DMS53 (cell line): Measurements from ENCODE around the gene CADM4.
"Not testable (repeated sequence)": the region's sequence is repeated elsewhere in the genome, so short reads cannot be mapped to it uniquely, and the experiment has no call there.

Experiments
- DNase-seq: peaks from one replicate; lab custom pipeline; 2025; lab: John Stamatoyannopoulos, UW

Gene CADM4

DNA sequence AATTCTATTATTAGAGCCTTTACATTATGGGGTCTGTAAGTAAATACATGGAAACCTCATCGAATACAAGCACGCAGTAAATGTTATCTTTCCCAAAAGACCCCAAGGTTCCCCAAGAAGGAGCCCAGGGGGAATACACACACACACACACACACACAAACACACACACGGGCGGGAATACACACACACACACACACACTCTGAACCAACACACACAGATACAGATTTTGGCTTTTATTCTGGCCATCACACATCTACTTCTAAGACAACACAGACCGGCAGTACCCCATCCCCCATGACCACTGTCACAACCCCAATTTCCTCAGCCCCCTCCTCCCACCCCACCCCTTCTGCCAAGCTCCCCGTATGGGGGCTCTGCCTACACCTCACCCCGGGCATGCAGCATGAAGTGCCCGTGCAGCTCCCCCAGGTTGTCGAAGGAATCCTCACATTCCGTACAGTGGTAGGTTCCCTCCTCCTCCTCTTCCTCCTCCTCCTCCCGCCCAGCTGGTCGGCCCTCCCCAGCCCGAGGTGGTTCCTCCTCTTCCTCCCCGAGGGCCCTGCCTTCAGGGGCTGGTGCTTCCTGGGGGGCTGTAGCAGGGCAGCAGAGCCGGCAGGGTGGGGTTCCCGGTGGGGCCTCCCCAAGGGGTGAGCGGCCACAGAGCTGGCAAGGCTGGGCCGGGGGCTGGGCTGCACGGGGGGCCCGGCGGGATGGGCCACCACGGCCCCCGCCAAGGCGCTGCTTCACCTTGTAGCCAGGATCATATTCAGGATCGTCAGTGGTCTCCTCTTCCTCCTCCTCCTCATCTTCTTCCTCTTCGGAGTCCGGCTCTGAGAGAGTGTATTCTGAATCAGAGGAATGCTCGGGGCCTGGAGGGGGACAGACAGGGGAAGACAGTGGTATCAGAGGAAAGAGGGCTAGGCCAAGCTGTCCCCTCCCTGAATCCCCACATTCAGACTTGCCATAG lies 32.1 kb downstream of the CADM4 start:
- DNase-seq = no peak

DNA sequence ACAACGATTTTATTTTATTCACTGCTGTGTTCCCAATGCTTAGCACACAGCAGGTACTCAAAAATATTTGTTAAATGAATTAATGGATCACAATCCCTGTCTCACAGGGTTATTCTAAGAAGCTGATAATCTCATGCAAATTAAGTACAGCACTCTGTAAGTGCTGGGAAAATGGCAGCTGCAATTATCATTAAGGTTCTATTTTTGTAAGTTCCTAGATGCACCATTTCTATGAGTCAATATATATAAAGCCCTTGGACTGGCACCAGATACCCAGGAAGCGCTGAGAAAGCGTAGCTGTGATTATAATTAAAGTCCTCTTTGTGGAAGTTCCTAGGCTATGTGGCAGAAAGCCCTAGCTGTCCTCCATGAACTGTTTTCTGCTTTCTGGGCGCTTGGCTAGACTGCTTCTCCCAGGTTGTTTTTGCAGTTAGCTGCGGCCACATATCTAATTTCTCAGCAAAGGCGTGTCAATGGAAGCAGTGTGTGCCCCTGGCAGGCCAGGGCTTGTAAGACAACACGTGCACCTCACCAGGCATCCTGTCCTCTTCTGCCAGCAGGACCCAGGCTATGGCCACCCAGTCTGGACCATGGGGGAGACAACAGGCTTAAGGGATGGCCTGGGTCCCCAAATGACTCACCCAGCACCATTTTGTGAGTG lies 33.0 kb downstream of the CADM4 start:
- no peak for DNase-seq

DNA sequence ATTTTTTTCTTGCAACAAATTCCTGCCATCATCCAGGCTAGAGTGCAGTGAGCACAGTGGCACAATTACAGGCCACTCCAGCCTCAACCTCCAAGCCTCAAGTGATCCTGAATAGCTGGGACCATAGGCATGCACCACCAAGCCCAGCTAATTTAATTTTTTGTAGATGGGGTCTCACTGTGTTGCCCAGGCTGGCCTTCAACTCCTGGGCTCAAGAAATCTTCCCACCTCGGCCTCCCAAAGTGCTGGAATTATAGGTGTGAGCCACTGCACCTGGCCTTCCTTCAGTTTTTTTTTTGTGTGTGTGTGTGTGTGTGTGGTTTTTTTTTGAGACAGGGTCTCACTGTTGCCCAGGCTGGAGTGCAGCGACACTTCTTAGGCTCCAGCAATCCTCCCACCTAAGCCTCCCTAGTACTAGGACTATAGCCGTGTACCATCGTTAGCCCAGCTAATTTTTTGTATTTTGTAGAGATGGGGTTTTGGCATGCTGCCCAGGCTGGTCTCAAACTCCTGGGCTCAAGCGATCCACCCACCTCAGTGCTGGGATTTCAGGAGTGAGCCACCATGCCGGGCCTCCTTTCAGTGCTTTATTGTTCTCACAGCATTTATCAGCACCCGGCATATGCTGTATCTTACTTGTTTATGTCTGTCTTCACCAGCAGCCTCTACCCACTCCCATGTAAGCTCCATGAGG lies 33.6 kb downstream of the CADM4 start:
- no peak for DNase-seq

DNA sequence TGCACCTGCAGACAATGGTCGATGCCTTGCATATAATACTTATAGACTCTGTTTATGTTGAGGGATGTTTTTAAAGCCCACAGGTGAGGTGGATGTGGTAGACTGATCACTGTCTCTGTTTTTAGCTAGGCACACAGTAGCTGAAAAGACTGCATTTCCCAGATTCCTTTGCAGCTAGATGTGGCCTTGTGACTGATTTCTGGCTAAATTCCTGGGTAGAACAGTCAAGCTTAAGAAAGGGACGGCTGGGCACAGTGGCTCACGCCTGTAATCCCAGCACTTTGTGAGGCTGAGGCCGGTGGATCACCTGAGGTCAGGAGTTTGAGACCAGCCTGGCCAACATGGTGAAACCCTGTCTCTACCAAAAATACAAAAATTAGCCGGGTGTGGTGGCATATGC lies 39.3 kb downstream of the CADM4 start:
- not testable (repeated sequence) for DNase-seq

DNA sequence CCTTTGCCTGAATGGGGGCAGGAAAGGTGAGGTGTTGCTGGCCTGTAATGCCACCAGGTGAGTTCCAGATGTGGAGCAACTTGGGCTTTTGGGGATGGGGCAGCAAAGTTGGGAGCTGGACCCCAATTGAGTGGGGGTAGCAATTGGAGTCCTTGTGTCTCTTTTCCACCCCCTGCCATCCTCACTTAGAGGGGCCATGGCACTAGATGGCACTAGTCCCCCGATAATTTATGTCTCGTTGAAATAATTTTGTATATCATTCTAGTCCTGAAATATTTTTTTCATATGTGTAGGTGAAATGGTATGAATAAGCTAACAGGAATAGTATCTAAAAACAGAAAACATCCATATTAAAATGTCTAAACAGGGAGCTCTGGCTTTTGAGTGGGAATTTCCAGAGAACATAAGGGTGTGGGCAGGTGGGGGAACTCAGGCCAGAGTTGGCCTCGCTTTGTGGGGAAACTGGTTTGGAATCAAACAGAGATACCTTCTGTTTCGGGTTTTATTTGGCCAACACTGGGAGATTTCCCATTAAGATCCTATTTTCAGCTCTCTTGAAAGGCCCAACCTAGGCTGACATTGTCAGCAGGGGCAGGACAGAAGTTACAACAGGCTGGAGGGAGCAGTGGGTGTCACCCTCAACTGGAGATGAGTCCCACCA lies 39.9 kb downstream of the CADM4 start:
- no peak for DNase-seq

DNA sequence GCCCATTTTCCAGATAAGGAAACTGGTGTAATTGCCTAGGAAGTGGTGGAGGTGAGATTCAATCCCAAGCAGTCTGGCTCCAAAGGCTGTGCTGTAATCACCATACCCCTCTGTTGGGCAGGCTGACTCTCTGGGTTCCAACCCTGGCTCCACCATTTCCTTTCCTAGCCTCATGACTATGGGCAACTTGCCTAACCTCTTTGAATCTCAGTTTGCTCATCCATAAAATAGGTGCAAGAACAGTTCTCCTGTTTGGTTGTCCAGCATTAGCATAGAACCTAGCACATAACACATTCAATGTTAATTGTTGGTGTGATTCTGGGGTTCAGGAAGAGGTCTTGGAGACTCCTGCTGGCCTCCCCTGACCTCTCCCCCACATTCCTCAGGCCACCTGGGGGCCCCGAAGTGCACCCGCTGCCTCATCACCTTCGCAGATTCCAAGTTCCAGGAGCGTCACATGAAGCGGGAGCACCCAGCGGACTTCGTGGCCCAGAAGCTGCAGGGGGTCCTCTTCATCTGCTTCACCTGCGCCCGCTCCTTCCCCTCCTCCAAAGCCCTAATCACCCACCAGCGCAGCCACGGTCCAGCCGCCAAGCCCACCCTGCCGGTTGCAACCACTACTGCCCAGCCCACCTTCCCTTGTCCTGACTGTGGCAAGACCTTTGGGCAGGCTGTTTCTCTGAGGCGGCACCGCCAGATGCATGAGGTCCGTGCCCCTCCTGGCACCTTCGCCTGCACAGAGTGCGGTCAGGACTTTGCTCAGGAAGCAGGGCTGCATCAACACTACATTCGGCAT lies 41.0 kb downstream of the CADM4 start:
- no peak for DNase-seq

DNA sequence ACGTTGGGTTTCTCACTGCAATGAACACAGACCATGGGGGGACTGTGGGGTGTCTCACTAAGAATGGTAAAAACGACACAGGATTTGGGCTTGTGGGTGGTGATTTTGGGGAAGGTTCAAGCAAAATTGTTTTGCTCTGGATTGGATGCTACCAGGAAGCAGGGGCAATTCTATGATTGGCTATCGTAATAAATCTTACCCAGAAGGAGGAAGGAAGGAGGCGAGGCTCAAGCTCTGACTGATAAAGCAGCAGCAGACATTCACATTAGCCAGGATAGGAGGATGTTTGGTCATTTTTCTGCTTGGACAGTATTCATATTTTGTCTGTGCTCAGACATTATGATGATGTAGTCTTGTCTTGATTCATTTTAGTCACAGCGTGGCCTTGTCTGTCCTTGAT lies 41.8 kb downstream of the CADM4 start:
- no peak for DNase-seq

DNA sequence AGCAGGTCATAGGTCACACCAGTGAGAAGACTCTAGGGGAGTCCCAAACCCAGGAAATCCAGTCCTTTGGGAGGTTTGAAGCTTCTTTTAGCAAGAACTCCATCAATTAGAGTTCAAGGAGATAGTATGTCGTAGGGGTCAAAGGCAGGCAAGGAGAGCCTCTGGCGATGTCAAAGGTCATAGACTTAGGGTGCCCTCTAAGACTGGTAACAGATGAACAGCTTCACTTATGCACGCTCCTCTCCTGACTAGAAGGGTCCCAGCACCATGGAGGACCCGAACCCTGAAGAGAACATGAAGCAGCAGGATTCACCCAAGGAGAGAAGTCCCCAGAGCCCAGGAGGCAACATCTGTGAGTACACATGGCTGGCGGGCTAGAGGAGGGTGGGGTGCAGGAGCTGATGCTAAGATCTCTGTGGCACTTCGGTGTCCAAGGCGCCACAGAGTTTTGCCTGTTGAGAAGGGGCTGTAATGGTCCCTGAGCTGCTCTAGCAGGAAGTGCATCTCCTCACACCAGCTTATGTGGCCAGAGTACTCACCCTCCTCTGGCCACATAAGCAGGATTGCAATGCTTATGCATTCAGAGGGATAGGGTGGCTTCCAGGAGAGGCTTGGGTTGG lies 42.7 kb downstream of the CADM4 start:
- DNase-seq = peak; percentile 49

DNA sequence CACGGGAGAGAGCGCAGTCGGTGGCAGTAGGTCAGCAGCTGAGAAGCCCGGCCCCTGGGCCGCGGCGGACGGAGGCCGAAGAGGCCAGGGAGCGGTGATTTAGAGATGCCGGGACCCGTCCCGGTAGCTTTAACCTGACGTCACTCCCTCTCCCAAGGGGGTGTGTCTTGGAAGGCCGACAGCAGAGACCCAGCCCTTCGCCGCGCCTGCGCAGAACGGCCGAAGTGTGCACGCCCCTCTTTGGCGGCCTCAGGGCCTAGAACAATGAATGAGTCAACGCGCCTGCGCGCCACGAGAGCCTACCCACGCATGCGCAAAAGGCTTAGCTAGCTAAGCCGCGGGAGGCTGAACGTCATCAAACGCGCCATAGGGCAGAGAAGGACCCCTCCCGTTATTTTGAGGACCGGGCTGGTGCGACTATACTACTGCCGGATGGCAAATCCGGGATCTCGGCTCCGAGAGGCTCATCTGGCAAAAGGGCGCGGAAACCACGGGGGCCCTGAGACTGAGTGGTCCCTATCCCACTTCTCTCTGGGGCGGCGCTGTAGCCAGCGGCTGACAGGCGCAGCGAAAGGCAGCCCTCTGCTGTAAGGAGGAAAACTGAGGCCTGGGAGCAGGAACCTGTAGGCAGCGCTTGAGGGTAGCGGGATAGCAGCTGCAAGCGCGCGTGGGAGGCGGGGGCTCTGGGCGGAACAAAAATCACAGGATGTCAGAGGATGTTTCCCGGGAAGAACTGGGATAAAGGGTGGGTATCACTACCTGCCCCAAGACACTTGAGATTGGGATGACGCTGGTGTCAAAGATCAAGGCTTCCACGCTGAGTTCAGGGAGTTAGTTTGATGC lies 43.4 kb downstream of the CADM4 start, which contains the start of the genes IRGQ and ZNF576:
Gene IRGQ, minus strand, starts transcription at position 136 of the 843 bp plus-strand sequence. CDS start 796 bp downstream, outside the sequence.
Gene ZNF576, plus strand, starts transcription at position 597 of the 843 bp plus-strand sequence. CDS start 514 bp downstream, outside the sequence.
- peak; percentile 100 for DNase-seq

DNA sequence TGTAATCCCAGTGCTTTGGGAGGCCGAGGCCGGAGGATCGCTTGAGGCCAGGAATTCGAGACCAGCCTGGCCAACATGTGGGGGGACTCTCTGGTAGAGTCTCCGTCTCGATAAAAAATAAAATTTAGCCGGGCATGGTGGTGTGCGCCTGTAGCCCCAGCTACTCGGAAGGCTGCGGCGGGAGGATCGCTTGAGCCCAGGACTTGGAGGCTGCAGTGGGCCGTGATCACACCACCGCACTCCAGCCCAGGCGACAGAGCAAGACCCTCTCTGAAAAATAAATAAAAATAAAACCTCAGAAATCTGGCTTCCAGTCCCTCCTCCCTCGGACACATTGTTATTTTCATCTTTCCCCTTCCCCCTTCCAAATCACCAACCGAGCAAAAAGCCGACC lies 44.0 kb downstream of the CADM4 start:
- no peak for DNase-seq

DNA sequence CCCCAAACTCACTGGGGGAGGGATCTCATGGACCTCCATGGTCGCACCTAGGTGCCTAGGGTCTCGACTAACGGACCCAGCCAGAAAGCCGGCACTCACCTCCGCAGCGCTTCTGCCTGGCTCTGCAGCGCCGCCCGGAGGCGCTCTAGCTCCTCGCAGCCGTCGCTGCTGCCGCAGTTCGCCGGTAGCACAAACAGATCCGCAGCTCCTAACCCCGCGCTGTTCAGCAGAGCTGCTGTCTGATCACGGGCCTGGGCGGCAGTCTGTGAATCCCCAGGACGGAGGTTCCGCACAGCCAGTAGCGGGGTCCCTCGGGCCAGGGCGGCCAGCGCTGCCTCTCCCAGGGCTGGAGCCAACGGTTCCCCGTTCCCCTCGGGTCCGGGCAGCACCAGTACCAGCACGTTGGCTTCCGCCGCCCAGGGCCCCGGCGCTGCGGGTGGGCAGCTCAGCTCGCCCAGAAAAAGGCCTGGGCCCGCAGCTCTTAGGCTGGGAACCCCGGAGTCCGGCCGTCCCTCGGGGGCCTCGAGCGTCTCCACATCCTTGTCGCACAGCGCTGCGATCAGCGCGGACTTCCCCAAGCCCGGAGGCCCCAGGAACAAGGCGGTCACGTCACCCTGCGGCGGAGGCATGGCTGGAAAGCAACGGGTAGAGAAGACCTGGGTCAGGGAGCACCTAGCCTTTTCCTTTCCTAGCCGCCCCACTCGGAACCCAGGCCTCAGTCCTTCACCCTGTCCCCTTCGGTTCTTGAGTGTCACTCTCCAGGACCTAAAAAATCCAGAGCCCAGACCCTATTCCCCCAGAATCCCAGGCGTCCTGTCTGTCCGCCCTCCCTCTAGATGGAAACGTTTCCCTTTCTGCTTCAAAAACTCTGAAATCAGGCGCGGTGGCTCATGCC lies 44.7 kb downstream of the CADM4 start:
- DNase-seq = peak; percentile 89

DNA sequence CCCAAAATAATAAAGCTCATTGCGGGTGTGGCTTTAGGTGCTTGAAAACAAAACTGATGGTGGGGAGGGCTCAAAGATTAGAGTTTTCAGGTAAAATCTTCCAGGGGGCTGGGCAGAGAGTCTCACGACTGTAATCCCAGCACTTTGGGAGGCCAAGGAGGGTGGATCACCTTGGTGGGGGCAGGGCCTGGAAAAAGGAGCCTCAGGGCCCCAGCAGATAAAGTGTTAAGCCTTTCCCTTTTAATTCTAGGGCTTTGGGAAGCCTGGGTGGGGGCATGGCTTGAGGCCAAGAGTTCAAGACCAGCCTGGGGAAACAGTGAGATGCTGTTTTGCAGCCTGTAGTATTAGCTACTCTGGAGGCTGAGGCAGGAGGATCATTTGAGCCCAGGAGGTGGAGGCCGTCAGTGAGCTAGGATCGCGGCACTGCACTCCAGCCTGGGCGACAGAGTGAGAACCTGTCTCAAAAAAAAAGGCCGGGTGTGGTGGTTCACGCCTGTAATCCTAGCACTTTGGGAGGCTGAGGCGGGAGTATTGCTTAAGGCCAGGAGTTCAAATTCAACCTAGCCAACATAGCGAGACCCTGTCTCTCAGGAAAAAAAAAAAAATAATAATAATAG lies 45.5 kb downstream of the CADM4 start:
- no peak for DNase-seq

DNA sequence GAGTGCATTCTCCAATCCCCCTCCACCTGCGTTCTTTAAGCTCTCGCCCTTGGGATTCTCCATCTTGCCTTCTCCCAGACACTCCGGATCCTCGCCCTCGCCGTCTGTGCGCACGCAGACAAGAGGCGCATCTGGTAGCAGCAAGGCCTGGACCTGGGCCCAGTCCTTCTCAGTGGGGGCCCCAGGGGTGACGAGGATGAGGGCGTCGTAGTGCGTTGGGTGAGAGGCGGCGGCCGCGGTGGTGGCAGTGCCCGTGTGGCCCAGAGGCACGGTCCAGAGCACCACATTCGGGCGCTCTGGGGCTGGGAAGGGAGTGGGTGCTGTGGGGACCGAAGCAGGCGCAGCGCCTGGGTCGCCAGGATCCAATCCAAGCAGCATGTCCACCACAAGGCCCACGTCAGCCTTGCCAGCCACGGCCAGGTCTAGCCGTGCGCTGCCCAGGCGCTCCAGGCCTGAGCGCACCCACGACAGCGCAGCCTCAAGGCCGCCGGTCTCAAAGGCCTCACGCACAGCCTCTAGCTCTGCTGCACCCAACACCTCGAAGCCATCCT lies 46.8 kb downstream of the CADM4 start:
- DNase-seq = no peak

DNA sequence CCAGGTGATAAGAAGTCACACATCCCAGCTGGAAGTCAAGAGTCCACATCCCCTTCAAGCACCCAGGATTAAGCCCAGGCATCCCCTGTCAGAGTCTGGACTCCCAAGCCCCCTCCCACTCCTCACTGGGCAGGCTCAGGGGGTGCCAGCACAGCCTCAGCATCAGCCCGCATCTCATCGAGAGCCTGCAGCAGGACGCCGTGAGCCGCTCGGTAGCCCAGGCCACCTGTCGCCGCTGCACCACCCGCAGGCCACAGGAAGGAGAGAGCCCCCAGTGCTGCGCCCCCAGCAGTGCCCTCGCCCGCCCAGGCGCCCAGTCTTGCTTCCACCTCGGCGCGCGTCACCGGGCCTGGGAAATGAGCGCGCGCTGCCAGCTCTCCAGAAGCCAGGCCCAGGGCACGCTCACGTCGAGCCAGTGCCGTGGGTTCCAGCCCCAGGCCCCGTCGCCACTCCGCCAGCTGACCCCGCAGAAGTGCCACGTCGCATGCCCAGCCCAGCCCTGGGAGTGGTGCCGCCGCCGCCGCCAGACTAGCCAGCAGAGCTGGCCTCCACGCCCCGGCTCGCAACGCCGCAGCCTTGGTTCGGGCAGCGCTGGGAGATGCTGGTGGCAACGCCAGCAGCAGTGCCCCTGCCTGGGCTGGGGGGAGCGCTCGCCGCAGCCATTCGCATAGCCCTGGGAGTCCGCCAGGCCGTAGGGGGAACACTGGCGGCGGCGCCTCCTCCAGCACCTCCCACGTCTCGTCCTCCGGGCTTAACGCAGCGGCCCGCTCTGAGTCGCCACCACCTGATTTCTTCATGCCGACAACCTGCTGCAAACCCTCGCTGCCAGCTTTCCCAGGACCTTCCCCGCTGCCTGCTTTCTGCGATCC lies 47.5 kb downstream of the CADM4 start:
- no peak for DNase-seq

DNA sequence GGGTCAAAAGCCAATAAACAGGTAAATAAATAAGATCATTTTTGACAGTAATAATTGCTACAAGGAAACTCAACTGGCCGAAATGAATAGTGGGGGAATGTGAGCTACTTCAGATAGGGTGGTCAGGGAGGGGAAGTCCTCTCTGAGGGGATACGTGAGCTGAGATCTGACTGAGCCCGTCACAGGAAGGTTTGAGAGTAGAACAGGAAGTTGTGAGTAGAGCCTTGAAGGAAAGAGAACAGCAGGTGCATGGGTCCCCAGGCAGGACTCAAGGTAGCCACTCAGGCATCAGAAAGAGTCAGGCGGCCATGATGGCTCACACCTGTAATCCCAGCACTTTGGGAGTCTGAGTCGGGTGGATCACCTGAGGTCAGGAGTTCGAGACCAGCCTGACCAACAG lies 50.0 kb downstream of the CADM4 start:
- DNase-seq = no peak

DNA sequence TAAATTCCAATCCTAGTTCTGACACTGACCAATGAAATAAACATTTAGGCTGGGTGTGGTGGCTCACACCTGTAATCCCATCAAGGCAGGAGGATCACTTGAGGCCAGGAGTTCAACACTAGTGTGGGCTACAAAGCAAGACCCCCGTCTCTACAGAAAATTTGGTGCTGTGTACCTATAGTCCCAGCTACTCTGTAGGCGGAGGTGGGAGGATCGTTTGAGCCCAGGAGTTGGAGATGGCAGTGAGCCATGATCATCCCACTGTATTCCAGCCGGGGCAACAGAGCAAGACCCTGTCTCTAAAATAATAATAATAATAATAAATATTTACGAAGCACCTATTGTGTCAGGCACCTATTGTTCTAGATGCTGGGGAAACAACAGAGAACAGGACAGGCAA lies 50.4 kb downstream of the CADM4 start:
- no peak for DNase-seq

DNA sequence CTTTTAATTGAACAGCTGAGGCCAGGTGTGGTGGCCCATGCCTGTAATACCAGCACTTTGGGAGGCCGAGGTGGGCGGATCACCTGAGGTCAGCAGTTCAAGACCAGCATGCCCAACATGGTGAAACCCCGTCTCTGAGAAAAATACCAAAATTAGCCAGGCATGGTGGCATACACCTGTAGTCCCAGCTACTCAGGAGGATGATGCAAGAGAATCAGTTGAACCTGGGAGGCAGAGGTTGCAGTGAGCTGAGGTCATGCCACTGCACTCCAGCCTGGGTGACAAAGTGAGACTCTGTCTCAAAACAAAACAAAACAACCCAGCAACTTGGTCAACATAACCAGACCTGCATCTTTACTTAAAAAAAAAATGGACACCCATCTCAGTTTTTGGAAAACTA lies 52.6 kb downstream of the CADM4 start:
- not testable (repeated sequence) for DNase-seq
